GM19463 (cell line): Measurements from ENCODE around the gene ZNF23.
A peak's percentile ranks its signal among the peaks of the same experiment; 100 is the strongest.
"Not testable (repeated sequence)": the region's sequence is repeated elsewhere in the genome, so short reads cannot be mapped to it uniquely, and the experiment has no call there.

Experiments
- ATAC-seq: cut with Tn5 transposase; IDR thresholded peaks from one replicate; pipeline ENCODE4 v1.9.1; 2021; ENCODE audit warnings: mild to moderate bottlenecking, moderate library complexity; ENCODE audit not compliant: unreplicated experiment

Gene ZNF23

DNA sequence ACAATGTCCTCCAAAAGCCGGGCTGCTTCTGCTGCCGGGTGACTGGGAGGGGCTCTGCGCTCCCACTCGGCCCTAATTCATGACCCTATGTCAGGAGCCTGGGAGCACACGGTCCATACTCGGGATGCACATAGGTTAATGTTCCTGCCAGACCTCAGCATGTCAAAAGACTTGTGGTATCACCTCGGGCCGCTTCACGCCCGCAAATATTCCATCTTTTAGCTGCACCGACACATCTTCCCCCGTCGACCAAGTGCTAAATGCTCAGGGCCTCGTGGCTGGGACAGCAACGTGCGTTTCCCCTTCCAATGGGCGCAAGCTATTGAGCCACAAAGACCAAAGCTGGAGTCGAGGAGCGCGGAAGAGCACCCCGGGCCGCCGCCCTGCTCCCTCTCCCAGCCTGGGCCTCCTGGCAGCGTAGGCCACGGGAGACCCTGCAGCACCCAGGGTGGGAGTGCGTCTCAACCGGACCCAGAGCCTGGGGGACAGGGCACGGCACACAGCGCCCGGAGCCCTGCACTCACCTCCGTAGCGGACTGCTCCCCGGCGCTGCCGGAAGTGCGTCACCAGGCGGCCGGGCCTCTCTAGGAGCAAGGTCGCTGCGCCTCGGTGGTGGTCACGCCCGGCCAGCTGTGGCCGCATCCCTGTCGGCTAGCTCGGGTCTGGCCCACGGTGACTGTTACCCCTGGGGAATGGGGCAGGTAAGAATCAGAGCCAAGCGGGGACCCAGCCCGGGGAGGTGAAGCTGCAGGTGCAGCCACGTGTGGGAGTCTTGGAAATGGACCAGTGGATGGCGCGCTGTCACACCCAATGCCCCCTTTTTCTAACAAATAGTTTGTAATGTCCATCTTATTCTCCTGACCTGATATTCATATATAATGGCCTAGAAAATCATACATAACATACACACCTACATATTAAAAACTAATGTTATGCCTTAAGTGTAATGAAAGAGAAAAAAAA, at the start of gene ZNF23:
Gene ZNF23, minus strand, starts transcription at position 562 of the 963 bp plus-strand sequence. CDS start 5,451 bp downstream, outside the sequence.
- ATAC-seq, result peak; percentile 99

- ATAC-seq, result no peak
Observed at GRCh38 chr16:71507061-71507460, 45.0 kb upstream of the ZNF23 start.

DNA sequence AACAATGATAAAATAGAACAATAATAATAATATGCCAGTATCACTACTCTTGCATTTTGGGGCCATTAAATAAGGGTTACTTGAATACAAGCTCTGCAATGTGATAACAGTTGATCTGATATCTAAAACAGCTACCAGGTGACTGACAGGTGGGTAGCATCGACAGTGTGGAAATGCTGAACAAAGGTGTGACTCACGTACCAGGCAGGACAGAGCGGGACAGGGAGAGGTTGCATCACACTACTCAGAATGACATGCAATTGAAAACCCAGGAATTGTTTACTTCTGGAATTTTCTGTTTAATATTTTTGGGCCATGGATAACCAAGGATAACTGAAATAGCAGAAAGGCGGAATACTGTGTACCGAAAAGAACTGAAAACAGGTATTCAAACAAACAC, 42.9 kb upstream of the ZNF23 start:
- no peak for ATAC-seq

GRCh38 chr16:71504051-71504450, 42.0 kb upstream of the ZNF23 start:
- ATAC-seq, result not testable (repeated sequence)

DNA sequence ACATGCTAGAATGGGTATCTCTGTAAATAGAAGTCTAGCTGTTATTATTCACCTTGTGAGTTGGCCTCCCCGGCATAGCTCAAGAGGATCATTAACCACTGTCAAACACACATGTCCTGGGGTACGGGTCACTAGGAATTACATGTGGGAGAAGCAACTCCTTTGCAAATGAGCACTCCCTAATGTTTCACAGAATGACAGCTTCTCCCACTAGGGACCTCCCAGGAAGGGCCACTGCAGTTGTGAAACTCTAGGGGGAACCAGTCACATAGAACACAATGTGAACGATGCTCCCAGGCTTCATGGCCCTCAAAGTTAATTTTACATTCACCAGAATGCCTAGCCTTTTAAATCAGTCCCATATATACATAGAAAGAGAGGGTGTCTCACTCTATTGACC, 39.5 kb upstream of the ZNF23 start:
- no peak for ATAC-seq

DNA sequence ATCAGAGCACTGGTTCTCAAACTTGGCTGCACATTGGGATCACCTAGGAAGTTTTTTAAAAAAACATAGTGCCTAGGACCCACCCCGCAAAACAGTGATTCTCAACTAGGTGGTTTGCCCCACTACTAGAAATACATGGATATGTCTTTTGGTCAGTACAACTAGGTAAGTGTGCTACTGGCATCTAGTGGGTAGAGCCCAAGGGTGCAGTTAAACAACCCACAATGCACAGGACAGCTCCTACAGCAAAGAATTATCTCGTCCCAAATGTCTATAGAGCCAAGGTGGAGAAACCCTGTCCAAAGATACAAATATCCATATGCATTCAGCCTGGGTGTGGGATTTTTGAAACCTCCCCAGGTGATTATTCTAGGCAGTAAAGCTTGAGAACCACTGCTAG, 38.9 kb upstream of the ZNF23 start:
- no peak for ATAC-seq

- no peak for ATAC-seq
Observed at GRCh38 chr16:71499775-71500364, 37.8 kb upstream of the ZNF23 start.

DNA sequence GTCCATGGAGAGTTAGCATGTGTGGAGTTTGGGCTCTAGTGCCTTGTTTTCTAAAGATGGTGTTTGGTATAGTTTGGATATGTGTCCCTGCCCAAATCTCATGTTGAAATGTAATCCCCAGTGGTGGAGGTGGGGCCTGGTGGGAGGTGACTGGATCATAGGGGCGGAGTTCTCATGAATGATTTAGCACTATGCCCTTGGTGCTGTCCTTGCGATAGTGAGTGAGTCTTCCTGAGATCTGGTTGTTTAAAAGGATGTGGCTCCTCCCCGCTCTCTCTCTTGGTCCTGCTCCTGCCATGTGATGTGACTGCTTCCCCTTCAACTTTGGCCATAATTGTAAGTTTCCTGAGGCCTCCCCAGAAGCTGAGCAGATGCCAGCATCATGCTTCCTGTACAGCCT, 36.0 kb upstream of the ZNF23 start:
- ATAC-seq, result no peak

- ATAC-seq, result no peak
Observed at GRCh38 chr16:71493213-71493612, 31.2 kb upstream of the ZNF23 start.

DNA sequence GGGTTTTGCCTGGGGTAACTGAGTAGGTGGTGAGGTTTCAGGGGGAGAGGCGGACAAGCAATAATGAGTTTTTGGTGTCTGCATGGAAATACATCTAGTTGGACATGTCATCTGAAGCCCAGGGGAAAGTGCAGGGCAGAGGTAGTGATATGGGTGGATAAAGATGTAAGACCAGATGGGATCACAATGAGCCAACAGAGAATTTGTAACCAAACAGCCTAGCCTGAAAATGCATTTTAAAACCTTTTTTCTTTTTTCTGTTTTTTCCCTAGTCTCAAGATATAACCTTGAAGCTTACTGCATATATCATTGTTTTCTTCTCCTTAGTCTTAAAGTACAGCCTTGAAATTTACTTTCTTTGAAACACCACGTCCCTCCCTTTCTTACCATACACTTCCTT, 30.7 kb upstream of the ZNF23 start:
- ATAC-seq, result no peak

DNA sequence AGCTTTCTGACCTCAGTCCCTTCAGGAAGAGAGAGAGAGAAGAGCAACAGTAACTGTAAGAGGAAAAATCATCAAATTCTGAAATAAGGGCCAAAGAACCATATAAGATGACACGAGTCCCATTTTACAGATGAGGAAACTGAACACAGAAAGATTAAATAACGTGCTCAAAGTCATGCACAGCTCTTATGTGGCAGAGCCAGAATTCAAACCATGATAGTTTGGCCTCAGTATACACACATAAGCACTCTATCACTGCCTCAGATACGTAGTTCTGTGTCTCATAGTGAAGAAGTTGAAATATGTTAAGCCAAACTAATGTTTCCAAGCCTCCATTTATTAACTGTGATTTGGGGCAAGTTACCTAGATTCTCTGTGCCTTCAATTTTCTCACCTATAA, 29.0 kb upstream of the ZNF23 start:
- no peak for ATAC-seq

- no peak for ATAC-seq
Observed at GRCh38 chr16:71490361-71490760, 28.3 kb upstream of the ZNF23 start.

GRCh38 chr16:71489122-71489521, 27.1 kb upstream of the ZNF23 start, which contains the start of gene ZNF19:
Gene ZNF19, minus strand, starts transcription at chr16:71489324. Its CDS starts 7,210 bp downstream, at chr16:71482114.
- ATAC-seq, result no peak

DNA sequence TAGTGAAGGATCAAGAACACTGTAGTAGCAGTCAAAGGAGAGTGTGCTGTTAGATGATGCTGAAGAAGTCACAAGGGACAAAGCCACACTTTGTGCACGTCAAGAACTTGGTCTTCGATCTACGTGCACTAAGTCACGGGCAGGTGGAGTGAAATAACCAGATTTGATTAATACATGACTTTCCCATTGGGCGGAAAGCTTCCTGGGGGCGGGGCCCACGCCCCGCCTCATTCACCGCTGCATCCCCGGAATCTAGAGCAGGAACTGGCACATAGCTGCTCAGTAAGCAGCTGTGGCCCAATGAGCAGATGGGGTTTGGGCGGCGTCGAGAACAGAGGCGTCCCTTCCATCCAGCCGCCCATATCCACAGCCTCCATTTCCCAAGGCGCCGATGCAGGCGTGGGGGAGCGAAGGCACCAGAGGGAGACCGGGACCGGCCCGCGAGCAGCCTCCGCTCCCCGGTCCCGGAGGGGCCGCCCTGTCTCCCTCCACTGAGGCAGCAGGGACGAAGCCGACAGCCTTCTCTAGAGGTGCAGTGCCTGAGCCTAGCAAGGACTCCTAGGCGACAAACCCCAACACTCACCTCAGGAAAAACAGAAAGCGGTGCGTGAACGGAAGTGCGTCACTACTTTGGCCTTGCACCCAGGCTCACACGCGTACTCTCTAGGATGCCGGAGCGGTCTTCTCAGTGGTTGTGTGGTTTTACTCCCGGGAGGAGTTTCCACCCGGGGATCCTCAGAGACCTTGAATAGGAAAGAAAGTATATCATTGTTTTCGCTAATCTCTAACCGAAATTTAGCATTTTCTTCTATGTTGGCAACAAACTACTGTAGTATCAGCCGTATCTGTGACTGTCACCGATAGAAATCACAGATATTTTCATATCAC, 22.2 kb upstream of the ZNF23 start:
- ATAC-seq, result peak; percentile 80

DNA sequence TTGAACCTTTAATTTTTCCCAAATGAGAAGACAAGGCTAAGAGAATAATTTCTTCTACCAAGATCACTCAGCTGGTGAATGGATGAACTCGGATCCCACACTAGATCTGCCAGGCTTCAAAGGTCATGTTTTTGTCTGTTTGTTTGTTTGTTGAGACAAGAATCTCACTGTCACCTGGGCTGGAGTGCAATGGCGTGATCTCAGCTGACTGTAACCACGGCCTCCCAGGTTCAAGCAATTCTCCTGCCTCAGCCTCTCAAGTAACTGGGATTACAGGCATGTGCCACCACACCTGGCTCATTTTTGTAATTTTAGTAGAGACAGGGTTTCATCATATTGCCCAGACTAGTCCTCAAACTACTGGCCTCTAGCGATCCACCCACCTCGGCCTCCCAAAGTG, 20.5 kb upstream of the ZNF23 start:
- no peak for ATAC-seq

- ATAC-seq, result no peak
Observed at GRCh38 chr16:71480956-71481355, 18.9 kb upstream of the ZNF23 start.

DNA sequence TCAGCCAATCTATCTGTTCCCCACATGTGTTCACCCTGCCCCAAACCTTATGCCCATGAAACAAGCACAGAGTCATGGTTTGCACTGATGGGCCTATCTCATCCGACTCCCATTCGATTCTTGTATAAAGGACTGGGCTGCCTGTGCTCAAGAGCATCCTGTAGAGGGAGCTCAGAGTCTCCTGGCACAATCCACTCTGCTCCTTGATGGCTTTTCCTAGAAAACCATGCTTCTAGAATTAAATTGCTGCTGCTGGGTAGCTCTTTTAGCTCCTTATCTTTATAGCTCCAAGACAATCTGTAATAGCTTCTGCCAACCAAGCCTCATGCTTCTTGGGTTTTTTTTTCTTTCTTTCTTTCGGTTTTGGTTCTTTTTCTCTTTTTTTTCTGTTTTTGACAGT, 17.4 kb upstream of the ZNF23 start:
- ATAC-seq, result no peak

- no peak for ATAC-seq
Observed at GRCh38 chr16:71476457-71477124, 14.5 kb upstream of the ZNF23 start.

DNA sequence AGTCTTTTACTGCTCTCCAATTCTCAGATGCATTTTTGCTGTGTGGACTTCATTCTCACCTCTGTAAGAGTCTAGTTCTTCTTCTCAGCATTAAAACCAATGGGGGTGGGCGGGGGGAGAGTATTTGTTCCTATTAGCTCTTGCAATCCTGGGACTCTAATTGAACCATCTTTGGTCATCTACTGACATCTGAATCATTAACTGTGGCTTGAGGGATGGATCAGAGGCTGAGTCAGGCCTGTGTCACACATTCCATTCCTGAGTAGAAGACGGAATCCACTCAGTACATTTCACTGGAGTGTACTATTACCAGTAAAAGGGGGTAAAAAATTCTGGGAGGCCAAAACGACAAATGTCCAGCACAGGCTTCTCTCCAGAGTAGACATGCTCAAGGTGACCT, 12.8 kb upstream of the ZNF23 start:
- no peak for ATAC-seq

DNA sequence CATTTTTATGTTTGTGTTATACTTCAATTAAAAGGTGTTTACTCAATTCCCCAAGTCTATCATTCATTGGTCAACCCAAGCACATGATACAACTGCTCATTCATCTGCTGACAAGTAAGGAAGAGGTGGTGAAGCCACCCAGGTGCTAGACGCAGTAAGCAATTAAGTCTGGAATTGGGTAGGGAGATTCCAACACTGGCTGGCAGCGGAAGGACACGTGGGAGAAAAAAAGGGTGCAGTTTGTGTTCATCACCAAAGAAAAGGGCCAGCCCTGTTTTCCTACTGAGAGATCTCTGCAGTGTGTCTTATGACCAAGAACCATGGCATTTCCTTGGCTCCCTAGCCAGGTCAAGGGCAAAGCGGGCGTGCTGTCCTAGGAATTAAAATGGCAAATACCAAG, 11.8 kb upstream of the ZNF23 start:
- ATAC-seq, result no peak

GRCh38 chr16:71472931-71473330, 10.9 kb upstream of the ZNF23 start:
- ATAC-seq, result no peak
